GM19193 (cell line): Measurements from ENCODE around the gene NR2F2.

ENCODE experiments used
- POLR2A ChIP-seq: IDR thresholded peaks from 4 replicates; pipeline ENCODE4 v1.6.1; 2011; ENCODE audit not compliant: insufficient read depth, insufficient read length; ENCODE audit errors: extremely low read depth

NR2F2 gene

DNA sequence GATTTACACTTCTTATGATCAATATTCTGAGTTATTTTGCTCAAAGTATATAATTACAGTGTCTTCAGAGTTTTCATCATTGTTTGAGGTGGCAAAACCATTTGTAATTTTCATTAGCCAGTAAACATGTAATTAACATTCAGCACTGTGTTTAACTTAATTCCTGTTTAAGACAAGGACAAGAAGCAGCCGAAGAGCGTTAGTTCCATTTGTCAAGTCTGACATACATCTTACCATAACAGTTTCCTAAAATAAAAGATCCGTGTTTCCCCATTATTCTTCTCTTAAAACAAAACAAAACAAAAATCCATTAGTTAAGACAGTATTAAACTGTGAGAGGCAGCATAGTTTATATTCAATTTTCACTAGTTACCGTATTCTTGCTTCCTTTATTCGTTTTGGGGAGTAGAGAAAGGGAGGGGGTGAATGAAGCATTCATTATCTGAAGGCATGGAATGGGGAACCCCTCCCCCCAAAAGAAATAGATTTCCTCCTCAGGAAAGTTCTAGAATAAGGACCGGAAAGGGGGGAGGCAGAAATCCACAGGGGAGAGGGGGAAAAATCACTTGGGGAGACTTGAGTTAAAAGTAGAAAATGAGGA, 5.5 kb upstream of the NR2F2 start:
- no peak for TF ChIP-seq POLR2A

- TF ChIP-seq POLR2A = no peak
Measured at GRCh38 chr15:96325541-96326327, 4.8 kb upstream of the NR2F2 start.

DNA sequence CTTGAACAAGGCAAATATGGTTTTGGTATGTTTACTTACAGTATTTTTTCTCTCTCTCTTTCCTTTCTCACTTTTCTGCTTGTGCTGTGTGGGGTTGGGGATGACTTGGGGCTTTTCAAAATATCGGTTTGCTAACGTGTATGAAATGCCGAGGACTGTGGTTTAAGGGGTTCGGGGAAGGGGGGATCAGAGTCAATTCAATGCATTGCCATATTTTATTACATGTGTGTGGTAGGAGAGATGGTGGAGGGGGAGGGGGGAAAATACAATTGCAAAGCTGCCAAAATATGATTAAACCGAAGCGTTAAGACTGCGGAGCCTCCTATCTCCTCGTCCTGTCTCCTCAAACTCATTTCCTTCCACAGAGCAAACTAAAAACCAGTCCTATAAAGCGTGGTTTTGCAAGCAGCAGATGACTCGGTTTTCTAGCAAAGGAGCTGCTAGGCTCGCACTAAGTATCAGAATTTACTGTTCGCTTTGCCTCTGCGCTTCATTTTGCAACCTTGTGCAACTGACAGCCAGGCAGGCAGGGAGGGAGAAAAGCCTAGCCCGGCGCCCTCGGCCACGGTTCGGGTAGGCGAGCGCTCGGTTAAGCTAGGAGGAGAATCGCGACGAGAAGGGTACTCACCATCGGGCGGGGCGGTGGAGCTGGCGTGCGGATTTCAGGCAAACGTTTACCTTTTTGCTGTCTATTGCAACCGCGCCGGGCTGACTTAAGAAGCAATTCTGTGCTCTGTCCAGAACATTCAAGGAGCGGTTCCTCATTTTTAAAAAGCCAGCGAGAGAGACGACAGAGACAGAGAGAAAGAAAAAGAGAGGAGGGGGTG, 4.0 kb upstream of the NR2F2 start:
- peak; percentile 27 for TF ChIP-seq POLR2A

GRCh38 chr15:96327155-96327741, 3.3 kb upstream of the NR2F2 start:
- TF ChIP-seq POLR2A = no peak

GRCh38 chr15:96328181-96328876, 2.2 kb upstream of the NR2F2 start:
- no peak for TF ChIP-seq POLR2A

DNA sequence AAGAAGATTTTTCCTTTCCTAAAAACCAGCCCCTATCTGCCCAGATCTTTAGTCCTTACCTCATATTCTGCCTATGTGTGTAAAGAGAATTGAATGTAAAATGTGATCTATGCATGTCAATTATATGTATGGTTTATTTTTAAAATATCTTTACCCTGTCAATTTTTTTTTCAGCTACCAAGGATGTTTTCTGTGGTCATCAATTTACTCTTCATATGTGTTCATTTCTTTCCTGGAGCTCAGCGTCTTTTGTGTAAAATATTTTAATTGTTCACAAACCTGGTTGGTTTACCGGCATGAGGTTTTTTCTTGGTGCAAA, 1.7 kb upstream of the NR2F2 start:
- no peak for TF ChIP-seq POLR2A

- TF ChIP-seq POLR2A = no peak
Measured at GRCh38 chr15:96329403-96329981, 1.0 kb upstream of the NR2F2 start.

DNA sequence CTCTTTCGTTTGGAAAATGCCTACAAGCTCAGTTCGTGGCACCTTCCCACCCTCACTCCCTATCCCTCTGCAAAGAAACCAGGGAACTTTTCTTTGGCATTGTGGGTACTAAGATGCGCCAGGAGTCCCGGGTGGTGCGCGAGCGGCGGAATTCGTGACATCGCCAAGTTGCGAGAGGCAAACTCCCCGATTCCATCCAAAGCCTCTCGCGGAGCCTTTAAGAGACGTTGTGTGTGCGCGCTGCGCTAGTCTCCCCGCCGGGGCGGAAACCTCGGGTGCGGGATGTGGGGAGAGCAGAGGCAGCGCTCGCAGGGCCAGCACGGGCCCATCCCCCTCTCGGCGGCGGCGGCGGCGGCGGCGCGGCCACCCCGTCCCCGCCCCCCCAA, 443 bp upstream of the NR2F2 start:
- TF ChIP-seq POLR2A = no peak

- no peak for TF ChIP-seq POLR2A
Measured at GRCh38 chr15:96331144-96331944, 844 bp downstream of the NR2F2 start.

DNA sequence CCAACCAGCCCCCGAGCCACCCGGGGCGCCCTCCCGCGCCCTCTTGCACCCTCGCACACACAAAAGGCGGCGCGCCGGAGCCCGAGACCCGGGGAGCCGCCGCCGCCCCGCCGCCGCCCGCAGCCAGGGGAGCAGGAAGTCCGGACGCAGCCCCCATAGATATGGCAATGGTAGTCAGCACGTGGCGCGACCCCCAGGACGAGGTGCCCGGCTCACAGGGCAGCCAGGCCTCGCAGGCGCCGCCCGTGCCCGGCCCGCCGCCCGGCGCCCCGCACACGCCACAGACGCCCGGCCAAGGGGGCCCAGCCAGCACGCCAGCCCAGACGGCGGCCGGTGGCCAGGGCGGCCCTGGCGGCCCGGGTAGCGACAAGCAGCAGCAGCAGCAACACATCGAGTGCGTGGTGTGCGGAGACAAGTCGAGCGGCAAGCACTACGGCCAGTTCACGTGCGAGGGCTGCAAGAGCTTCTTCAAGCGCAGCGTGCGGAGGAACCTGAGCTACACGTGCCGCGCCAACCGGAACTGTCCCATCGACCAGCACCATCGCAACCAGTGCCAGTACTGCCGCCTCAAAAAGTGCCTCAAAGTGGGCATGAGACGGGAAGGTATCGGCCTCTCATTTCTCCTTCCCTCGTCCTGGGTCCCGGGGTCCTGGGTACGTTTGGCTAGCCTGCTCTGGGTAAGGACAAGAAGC, 1.6 kb downstream of the NR2F2 start:
- TF ChIP-seq POLR2A = no peak

DNA sequence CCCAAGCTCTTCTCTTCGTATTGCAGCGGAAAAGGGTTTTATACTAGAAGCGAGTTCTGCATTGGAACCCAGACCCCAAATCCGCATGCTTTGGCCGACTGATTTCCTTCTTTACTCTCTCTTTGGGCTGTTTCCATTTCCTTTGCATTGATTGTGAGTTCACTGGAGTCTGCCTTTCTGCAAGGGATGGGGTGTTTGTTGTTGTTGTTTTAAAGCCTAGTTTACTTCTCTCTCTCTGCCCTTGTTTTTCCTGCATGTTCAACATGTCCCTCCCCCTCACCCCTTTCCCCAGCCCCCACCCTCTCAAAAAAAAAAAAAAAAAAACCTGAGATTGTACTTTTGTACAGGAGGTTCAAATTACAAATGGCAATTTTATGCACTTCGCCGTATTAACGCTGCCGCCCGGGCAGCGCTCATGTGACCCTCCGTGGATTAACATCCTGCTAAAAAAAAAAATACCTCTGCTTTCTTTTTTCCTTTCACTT, 2.2 kb downstream of the NR2F2 start:
- TF ChIP-seq POLR2A = no peak

GRCh38 chr15:96333131-96334016, 2.9 kb downstream of the NR2F2 start:
- no peak for TF ChIP-seq POLR2A
